ENCODE data around the gene TJP3.

DNA sequence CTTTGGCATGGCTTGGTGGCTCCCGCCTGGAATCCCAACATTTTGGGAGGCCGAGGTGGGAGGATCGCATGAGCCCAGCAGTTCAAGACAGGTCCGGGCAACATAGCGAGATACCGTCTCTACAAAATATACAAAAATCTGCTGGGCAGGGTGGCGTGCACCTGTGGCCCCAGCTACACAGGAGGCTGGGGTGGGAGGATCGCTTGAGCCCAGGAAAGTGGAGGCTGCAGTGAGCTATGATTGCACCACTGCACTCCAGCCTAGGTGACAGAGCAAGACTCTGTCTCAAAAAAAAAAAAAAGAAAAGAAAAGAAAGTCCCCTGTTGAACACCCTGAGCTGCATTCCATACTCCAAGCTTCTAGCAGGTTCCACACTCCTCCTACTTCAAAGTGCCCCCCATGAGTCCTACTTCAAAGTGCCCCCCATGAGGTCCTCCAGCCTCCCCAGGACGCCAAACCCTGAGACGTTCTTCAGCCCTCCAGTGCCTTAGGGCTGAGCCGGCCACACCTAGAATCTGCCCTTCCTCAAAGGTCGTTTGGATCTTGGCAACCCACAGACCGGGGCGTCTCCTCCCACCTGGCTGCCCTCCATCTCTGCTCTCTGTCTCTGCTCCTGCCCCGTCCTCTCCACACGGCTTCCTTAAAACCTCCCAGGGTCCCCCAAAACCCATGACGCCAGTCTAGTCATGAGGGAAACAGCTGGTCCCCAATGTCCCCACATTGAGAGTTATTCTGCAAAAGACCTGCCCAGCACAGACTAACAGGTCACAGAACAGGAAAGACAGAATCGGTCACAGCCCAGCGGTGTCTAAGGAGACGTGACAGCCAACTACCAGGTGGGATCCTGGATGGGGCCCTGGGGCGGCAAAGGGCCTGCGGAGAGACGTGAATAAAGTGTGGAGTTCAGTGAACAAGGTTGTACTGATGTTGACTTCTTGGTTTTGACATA is 4.8 kb downstream of the TJP3 start:
- no peak for TF ChIP-seq POLR2A (IDR thresholded peaks at IDR 0.05; ENCODE audit: low read length)
- no peak for TF ChIP-seq GATA1 (IDR thresholded peaks at IDR 0.05; ENCODE audit: low read depth, low read length)

Data from erythroblast (primary cell).